Spleen (tissue), 11 donors: ENCODE measurements around the gene OPCML. TPM values are rescaled to one million over a fixed set of nuclear protein-coding genes. Genes with fewer than 3 reads are reported as not detected.

Experiments
- DNase-seq: peaks from one replicate; pipeline ENCODE4 v3.0.0-alpha.2; 2020
- H3K27ac ChIP-seq, 8 donors: fragments of 200-600 bp; sonication (generic) in 7 of 8; 1 replicate in 4 of 8; 2 replicates in 4 of 8; pipeline versions ENCODE4 v1.5.0 to v1.8.0; 2016 to 2021; ENCODE audit warnings: inconsistent platforms in 4 of 8, mild to moderate bottlenecking in 4 of 8, moderate library complexity in 1 of 8
- H3K27me3 ChIP-seq, 7 donors: fragments of 200-600 bp; sonication (generic) in 6 of 7; replicated peaks in 1 of 7; 1 replicate in 4 of 7; 2 replicates in 3 of 7; pipeline versions ENCODE4 v1.5.0 to v1.8.0; 2016 to 2021; ENCODE audit warnings: inconsistent platforms in 3 of 7, mild to moderate bottlenecking in 1 of 7
- H3K36me3 ChIP-seq, 6 donors: fragments of 200-600 bp; sonication (generic) in 5 of 6; 1 replicate in 4 of 6; 2 replicates in 2 of 6; pipeline versions ENCODE4 v1.5.0 to v1.8.0; 2016 to 2021; ENCODE audit warnings: inconsistent platforms in 2 of 6
- H3K4me1 ChIP-seq, 6 donors: fragments of 200-600 bp; sonication (generic) in 5 of 6; 1 replicate in 3 of 6; 2 replicates in 3 of 6; pipeline versions ENCODE4 v1.5.0 to v1.8.0; 2016 to 2021; ENCODE audit warnings: inconsistent platforms in 3 of 6
- H3K4me3 ChIP-seq, 8 donors: fragments of 200-600 bp; sonication (generic) in 7 of 8; 1 replicate in 4 of 8; 2 replicates in 4 of 8; pipeline versions ENCODE4 v1.5.0 to v1.8.0; 2016 to 2021; ENCODE audit warnings: inconsistent platforms in 4 of 8, mild to moderate bottlenecking in 4 of 8, moderate library complexity in 2 of 8
- H3K9me3 ChIP-seq, 8 donors: fragments of 200-600 bp; sonication (generic) in 7 of 8; 1 replicate in 4 of 8; 2 replicates in 4 of 8; pipeline versions ENCODE4 v1.5.0 to v1.8.0; 2016 to 2021; ENCODE audit warnings: inconsistent platforms in 4 of 8
- POLR2A ChIP-seq, 3 donors: fragments of 450-650 bp; IDR thresholded peaks; one replicate each; pipeline ENCODE4 v1.5.1; 2017; ENCODE audit warnings: antibody characterized with exemption in 3 of 3, mild to moderate bottlenecking in 1 of 3
- POLR2AphosphoS5 ChIP-seq, 3 donors: sonication (generic); formaldehyde crosslinking; IDR thresholded peaks; one replicate each; pipeline ENCODE4 v1.5.1; 2017; ENCODE audit warnings: antibody characterized with exemption in 3 of 3
- WGBS, 5 donors: extraction: QIAGEN DNeasy Blood & Tissue Kit in 3 of 5; methylation state at CpG; one replicate each; pipeline versions ENCODE4 v1.1.5 to v1.1.7; 2013 to 2018; 5-methylcytosine and 5-hydroxymethylcytosine counted together
- intact Hi-C: fragments of 100-400 bp; cut with DNase I; formaldehyde crosslinking; loops from one replicate; pipeline ENCODE4 v1.15.0; 2023; ENCODE audit warnings: low total_unique reads
- polyA plus RNA-seq, 3 donors: library from polyadenylated mRNA; stranded (reverse); fragments of 200-250 nt; gene quantifications; one replicate each; pipeline ENCODE4 v1.2.1, GENCODE V29; 2013
- total RNA-seq, 7 donors: library from RNA; depleted of rRNA in 3 of 7; stranded (reverse); fragments of >200 nt in 3 of 7; fragmentation: NEBNext Ultra II Directional in 4 of 7; extraction: Animal tissue kit (Norgen Biotek cat#: 25700) in 4 of 7; gene quantifications; one replicate each; pipeline versions ENCODE4 v1.1.0 to v1.2.1, GENCODE V29; 2016 to 2021
- TF ChIP-seq, protein P1 (sequence below), 11 experiments: fragments of 200-600 bp in 7 of 11; fragments of 450-650 bp in 4 of 11; sonication (generic) in 4 of 11; IDR thresholded peaks in 8 of 11; conservative IDR thresholded peaks in 3 of 11; 1 replicate in 7 of 11; 2 replicates in 4 of 11; pipeline versions ENCODE4 v1.4.0 to v1.8.0; 2016 to 2021; ENCODE audit warnings: antibody characterized with exemption in 11 of 11, inconsistent platforms in 4 of 11, mild to moderate bottlenecking in 1 of 11
- donor health status: healthy with polysubstance abuse.
- donor health status: DM: no; HTN: no; CAD: no; lungs with moderate emphysema.
- donor health status: DM: no; HTN: no; CAD: no.
- donor health status: Bipolar disorder and iron deficiency.
- donor health status: healthy.
- donor health status: DM: no; HTN: no; CAD: no.
- donor health status: DM: yes; HTN: yes; CAD: no.

The OPCML gene
- total and polyA plus RNA-seq, 10 donors, result 0.09 to 10.7 (median 3.1) TPM

DNA sequence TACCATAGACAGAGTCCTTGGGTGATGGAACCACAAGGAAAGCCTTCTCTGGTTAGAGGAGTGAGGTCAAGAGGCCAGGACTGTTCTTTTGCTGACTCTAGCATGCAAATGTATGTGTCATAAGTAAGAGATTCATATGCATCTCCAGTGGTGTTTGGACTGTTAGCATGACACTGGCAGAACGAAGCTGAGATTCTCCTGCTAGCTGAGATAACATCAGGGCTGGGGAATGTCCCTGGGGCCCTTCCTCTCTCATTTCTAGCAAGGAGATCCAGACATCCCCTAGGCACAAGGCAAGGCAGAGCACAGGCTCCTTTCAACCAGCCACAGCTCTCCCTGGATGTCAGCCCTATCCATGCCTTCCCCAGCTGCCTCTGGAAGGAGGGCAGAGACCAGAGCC lies 711.3 kb downstream of the OPCML start:
- TF ChIP-seq POLR2A (IDR thresholded peaks at IDR 0.05), result no peak
- TF ChIP-seq, protein P1, sequence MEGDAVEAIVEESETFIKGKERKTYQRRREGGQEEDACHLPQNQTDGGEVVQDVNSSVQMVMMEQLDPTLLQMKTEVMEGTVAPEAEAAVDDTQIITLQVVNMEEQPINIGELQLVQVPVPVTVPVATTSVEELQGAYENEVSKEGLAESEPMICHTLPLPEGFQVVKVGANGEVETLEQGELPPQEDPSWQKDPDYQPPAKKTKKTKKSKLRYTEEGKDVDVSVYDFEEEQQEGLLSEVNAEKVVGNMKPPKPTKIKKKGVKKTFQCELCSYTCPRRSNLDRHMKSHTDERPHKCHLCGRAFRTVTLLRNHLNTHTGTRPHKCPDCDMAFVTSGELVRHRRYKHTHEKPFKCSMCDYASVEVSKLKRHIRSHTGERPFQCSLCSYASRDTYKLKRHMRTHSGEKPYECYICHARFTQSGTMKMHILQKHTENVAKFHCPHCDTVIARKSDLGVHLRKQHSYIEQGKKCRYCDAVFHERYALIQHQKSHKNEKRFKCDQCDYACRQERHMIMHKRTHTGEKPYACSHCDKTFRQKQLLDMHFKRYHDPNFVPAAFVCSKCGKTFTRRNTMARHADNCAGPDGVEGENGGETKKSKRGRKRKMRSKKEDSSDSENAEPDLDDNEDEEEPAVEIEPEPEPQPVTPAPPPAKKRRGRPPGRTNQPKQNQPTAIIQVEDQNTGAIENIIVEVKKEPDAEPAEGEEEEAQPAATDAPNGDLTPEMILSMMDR (IDR thresholded peaks at IDR 0.05 in 8 of 11, conservative IDR thresholded peaks at IDR 0.05 in 3 of 11), result no peak
- no peak for TF ChIP-seq POLR2AphosphoS5 (IDR thresholded peaks at IDR 0.05)
- H3K4me1 ChIP-seq, result no peaks in the 10 kb centered on the region
- H3K9me3 ChIP-seq, result no peaks in the 10 kb centered on the region
- intact Hi-C loops, result no loop called here
- DNase-seq, result no peak
- H3K27me3 ChIP-seq, result no peaks in the 10 kb centered on the region
- H3K27ac ChIP-seq, result no peak overlapping the region
- no peak overlapping the region for H3K4me3 ChIP-seq
- no peaks in the 10 kb centered on the region for H3K36me3 ChIP-seq
- 35 to 69% (median 58%) methylated on average over 1 of the region's 1 CpG for WGBS, 5 donors

DNA sequence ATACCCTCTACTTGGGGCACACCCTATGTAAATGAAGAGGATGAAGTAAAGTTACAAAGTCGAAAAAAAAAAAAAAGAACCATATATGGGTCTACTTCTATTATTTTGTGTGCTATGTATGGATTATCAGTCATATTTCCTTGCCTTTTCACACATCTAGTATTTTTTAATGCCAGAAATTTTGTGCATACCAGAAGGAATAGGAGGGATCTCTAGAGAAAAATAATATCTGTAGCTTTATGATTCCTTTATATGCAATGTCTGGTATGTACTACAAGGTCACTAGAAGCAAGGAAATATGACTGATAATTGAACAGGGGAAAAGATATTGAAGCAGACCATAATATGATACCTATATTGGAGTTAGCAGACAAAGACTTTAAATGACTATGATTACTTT lies 713.4 kb downstream of the OPCML start:
- DNase-seq, result no peak
- intact Hi-C loops, result no loop called here
- no peaks in the 10 kb centered on the region for H3K36me3 ChIP-seq
- H3K4me3 ChIP-seq, result no peak overlapping the region
- no peaks in the 10 kb centered on the region for H3K9me3 ChIP-seq
- no peaks in the 10 kb centered on the region for H3K27me3 ChIP-seq
- H3K4me1 ChIP-seq, result no peaks in the 10 kb centered on the region
- WGBS, 5 donors, result 60 to 83% (median 70%) methylated on average over 1 of the region's 1 CpG
- no peak overlapping the region for H3K27ac ChIP-seq
- TF ChIP-seq, protein P1 (IDR thresholded peaks at IDR 0.05 in 8 of 11, conservative IDR thresholded peaks at IDR 0.05 in 3 of 11), result no peak
- TF ChIP-seq POLR2A (IDR thresholded peaks at IDR 0.05) (no peak), POLR2AphosphoS5 (IDR thresholded peaks at IDR 0.05) (no peak)

DNA sequence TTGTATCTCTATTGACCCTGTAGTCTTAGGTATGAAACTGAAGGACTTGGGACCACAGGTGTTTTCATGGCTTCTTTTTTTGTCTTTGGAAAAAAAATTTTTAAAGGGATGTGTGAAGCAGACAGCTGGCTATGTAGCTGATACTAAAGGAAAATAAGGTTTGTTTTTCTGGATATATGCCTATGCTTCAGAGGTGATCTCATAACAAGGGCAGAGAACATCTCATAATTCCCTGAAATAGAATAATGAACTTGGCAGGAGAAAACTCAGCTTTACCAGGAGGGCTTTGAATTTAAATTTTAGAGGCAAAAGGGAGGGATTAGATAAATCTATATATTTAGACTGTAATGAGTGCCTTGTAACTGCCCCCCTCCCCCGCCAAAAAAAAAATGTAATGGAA lies 714.9 kb downstream of the OPCML start:
- TF ChIP-seq, protein P1 (IDR thresholded peaks at IDR 0.05 in 8 of 11, conservative IDR thresholded peaks at IDR 0.05 in 3 of 11), result no peak
- TF ChIP-seq POLR2AphosphoS5 (IDR thresholded peaks at IDR 0.05) (no peak), POLR2A (IDR thresholded peaks at IDR 0.05) (no peak)
- H3K4me3 ChIP-seq, result no peak overlapping the region
- no peak overlapping the region for H3K27ac ChIP-seq
- intact Hi-C loops, result no loop called here
- no peaks in the 10 kb centered on the region for H3K9me3 ChIP-seq
- WGBS, 5 donors, result 94 to 100% (median 100%) methylated on average over 1 of the region's 1 CpG
- no peak for DNase-seq
- no peaks in the 10 kb centered on the region for H3K36me3 ChIP-seq
- no peaks in the 10 kb centered on the region for H3K27me3 ChIP-seq
- H3K4me1 ChIP-seq, result no peaks in the 10 kb centered on the region

DNA sequence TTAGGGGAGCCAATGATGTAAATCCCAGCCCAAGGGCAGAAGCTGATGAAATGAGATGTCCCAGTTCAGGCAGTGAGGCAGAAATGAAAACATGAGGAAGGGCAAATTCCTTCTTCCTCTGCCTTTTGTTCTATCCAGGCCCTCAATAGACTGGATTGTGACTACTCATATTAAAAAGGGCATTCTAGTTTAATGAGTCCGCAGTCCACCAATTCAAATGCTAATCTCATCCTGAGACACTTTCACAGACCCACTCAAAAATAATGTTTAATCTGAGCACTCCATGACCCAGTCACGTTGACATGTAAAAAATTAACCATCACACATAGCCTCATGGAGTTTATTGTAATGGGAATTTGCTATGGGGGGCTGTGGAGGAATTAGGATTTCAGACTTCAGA lies 717.9 kb downstream of the OPCML start:
- WGBS, 5 donors, result 70 to 80% (median 76%) methylated on average over 2 of the region's 2 CpGs
- H3K9me3 ChIP-seq, result no peaks in the 10 kb centered on the region
- H3K36me3 ChIP-seq, result no peaks in the 10 kb centered on the region
- intact Hi-C loops, result no loop called here
- H3K27ac ChIP-seq, result no peak overlapping the region
- TF ChIP-seq POLR2A (IDR thresholded peaks at IDR 0.05), result no peak
- TF ChIP-seq, protein P1 (IDR thresholded peaks at IDR 0.05 in 8 of 11, conservative IDR thresholded peaks at IDR 0.05 in 3 of 11), result no peak
- TF ChIP-seq POLR2AphosphoS5 (IDR thresholded peaks at IDR 0.05), result no peak
- no peaks in the 10 kb centered on the region for H3K4me1 ChIP-seq
- DNase-seq, result no peak
- no peaks in the 10 kb centered on the region for H3K27me3 ChIP-seq
- H3K4me3 ChIP-seq, result no peak overlapping the region
